ENCODE measurements around the gene CCDC180.

- TF ChIP-seq CTCF (IDR thresholded peaks at IDR 0.05) = no peak
- TF ChIP-seq POLR2A (IDR thresholded peaks at IDR 0.05) = no peak
- TF ChIP-seq POLR2AphosphoS5 (IDR thresholded peaks at IDR 0.05) = no peak
Observed at GRCh38 chr9:97348871-97349270, 41.4 kb downstream of the CCDC180 start.

Measured in prostate gland (tissue), 2 donors.